K562 (cell line): ENCODE data around the gene DYNC2I2. TPM values are rescaled to one million over a fixed set of nuclear protein-coding genes. Genes with fewer than 3 reads are reported as not detected.

Experiments used
- ARID2 ChIP-seq: fragments of 450-650 bp; IDR thresholded peaks from 2 replicates; pipeline ENCODE4 v1.6.1; 2017; ENCODE audit warnings: antibody characterized with exemption, mild to moderate bottlenecking
- CHAMP1 ChIP-seq: fragments of 450-650 bp; IDR thresholded peaks from 2 replicates; pipeline ENCODE4 v1.6.1; 2016; ENCODE audit warnings: mild to moderate bottlenecking
- CREB5 ChIP-seq: fragments of 250-450 bp; sonication (Bioruptor Pico); IDR thresholded peaks from 2 replicates; pipeline ENCODE4 v1.5.0; 2020; ENCODE audit warnings: mild to moderate bottlenecking
- DLX4 ChIP-seq: fragments of 250-450 bp; sonication (Bioruptor Pico); IDR thresholded peaks from 2 replicates; pipeline ENCODE4 v1.6.1; 2021; ENCODE audit warnings: mild to moderate bottlenecking
- DMBX1 ChIP-seq: fragments of 250-450 bp; sonication (Bioruptor Pico); IDR thresholded peaks from 2 replicates; pipeline ENCODE4 v1.8.0; 2022; ENCODE audit warnings: inconsistent platforms, mild to moderate bottlenecking, moderate library complexity, borderline replicate concordance
- E2F5 ChIP-seq: sonication (generic); formaldehyde crosslinking; IDR thresholded peaks from 2 replicates; pipeline ENCODE4 v1.8.0; 2022; ENCODE audit warnings: mild to moderate bottlenecking, missing genetic modification reagents
- ESRRB ChIP-seq: fragments of 250-450 bp; sonication (Bioruptor Pico); IDR thresholded peaks from 2 replicates; pipeline ENCODE4 v1.5.0; 2020; ENCODE audit warnings: mild to moderate bottlenecking, moderate library complexity, borderline replicate concordance
- FOXA3 ChIP-seq, 2 experiments: fragments of 450-650 bp in 1 of 2; sonication (generic) in 1 of 2; formaldehyde crosslinking; IDR thresholded peaks in 1 of 2; conservative IDR thresholded peaks in 1 of 2; 2 replicates each; pipeline versions ENCODE4 v1.4.0 to v1.8.0; 2020 to 2022; ENCODE audit warnings: mild to moderate bottlenecking in 2 of 2, missing genetic modification reagents in 1 of 2
- HCFC1 ChIP-seq: IDR thresholded peaks from 2 replicates; pipeline ENCODE4 v1.6.1; 2012; ENCODE audit warnings: low read depth, low read length, improper control_type of control experiment
- KDM1A ChIP-seq, 2 experiments: fragments of 450-650 bp; IDR thresholded peaks; 2 replicates each; pipeline ENCODE4 v1.6.1; 2016; ENCODE audit warnings: mild to moderate bottlenecking in 2 of 2
- MAZ ChIP-seq, 2 experiments: fragments of 450-650 bp in 1 of 2; sonication (generic) in 1 of 2; formaldehyde crosslinking; IDR thresholded peaks in 1 of 2; conservative IDR thresholded peaks in 1 of 2; 2 replicates each; pipeline versions ENCODE4 v1.4.0 to v1.5.0; 2020; ENCODE audit warnings: mild to moderate bottlenecking in 1 of 2, missing genetic modification reagents in 1 of 2
- NBN ChIP-seq: fragments of 450-650 bp; IDR thresholded peaks from 2 replicates; pipeline ENCODE4 v1.6.1; 2016; ENCODE audit warnings: low read depth, mild to moderate bottlenecking
- NRF1 ChIP-seq, 2 experiments: fragments of 450-650 bp; IDR thresholded peaks in 1 of 2; conservative IDR thresholded peaks in 1 of 2; 2 replicates each; pipeline ENCODE4 v1.6.1; 2014; ENCODE audit warnings: mild to moderate bottlenecking in 2 of 2
- POLR2A ChIP-seq: fragments of 450-650 bp; conservative IDR thresholded peaks from 2 replicates; pipeline ENCODE4 v1.6.1; 2016
- SIX5 ChIP-seq, 2 experiments: IDR thresholded peaks; 2 replicates each; pipeline ENCODE4 v1.6.1; 2011; ENCODE audit warnings: low read length in 2 of 2, borderline replicate concordance in 1 of 2, low read depth in 1 of 2, mild to moderate bottlenecking in 1 of 2, moderate library complexity in 1 of 2; ENCODE audit not compliant: insufficient read depth in 1 of 2
- THAP12 ChIP-seq: fragments of 250-450 bp; sonication (Bioruptor Pico); IDR thresholded peaks from 2 replicates; pipeline ENCODE4 v1.9.0; 2021; ENCODE audit warnings: mild to moderate bottlenecking, inconsistent platforms
- TRIM24 ChIP-seq, 2 experiments: fragments of 450-650 bp; IDR thresholded peaks; 2 replicates each; pipeline ENCODE4 v1.6.1; 2016
- ZFP91 ChIP-seq: sonication (generic); formaldehyde crosslinking; IDR thresholded peaks from 2 replicates; pipeline ENCODE4 v1.8.0; 2022; ENCODE audit warnings: mild to moderate bottlenecking, missing genetic modification reagents
- polyA plus RNA-seq, 8 experiments: library from polyadenylated mRNA; depleted of rRNA in 4 of 8; stranded (reverse) in 5 of 8; unstranded in 3 of 8; fragments of >200 nt; fragmentation: Nextera tagmentation in 2 of 8; fragmentation: Illumina TruSeq in 1 of 8; extraction: Ambion mirVana in 2 of 8; extraction: Trizol in 1 of 8; gene quantifications; 2 replicates each; pipeline versions ENCODE4 v1.2.1 to v1.2.3, GENCODE V29; 2011 to 2014; ENCODE audit warnings: inconsistent platforms in 1 of 8, missing spikeins in 1 of 8
- total RNA-seq, 7 experiments: library from RNA; depleted of rRNA in 6 of 7; stranded (reverse); fragments of >200 nt in 6 of 7; fragmentation: Illumina TruSeq in 2 of 7; extraction: Trizol in 2 of 7; gene quantifications; 2 replicates each; pipeline versions ENCODE4 v1.2.1 to v1.2.3, GENCODE V29; 2011 to 2021; ENCODE audit warnings: low replicate concordance in 1 of 7

DYNC2I2 gene
- total and polyA plus RNA-seq, 9 of the 15 experiments (the other 6 are each of a cell fraction or from before 2014, with no cell fraction given) = 1.5 to 249 (median 70.0) TPM

- TF ChIP-seq TRIM24 (IDR thresholded peaks at IDR 0.05) (no peak), NRF1 (conservative IDR thresholded peaks at IDR 0.05 in 1 of 2, IDR thresholded peaks at IDR 0.05 in 1 of 2) (peak; percentile 41 to 46; a peak in 3 of 4 replicates), POLR2A (peak; percentile 34; the same call in 1 of the 2 replicates), DMBX1 (CRISPR knock-in tag) (no peak), CREB5 (no peak), SIX5 (IDR thresholded peaks at IDR 0.05; ENCODE audit: borderline replicate concordance in 1 of 2, insufficient read depth in 1 of 2, low read depth in 1 of 2, low read length in 2 of 2) (no peak), KDM1A (IDR thresholded peaks at IDR 0.05) (peak in 1 of 2 experiments; percentile 32; a peak in 1 of 4 replicates), NBN (no peak), FOXA3 (CRISPR knock-in tag; conservative IDR thresholded peaks at IDR 0.05 in 1 of 2, IDR thresholded peaks at IDR 0.05 in 1 of 2) (0 out of 4 replicates have a peak, but pooled peaks of 1 of the 2 experiments have one; percentile 19), DLX4 (no peak), ESRRB (CRISPR knock-in tag) (no peak), ARID2 (no peak), THAP12 (0 out of 2 replicates have a peak, but pooled peaks have one; percentile 18), MAZ (CRISPR knock-in tag; conservative IDR thresholded peaks at IDR 0.05 in 1 of 2, IDR thresholded peaks at IDR 0.05 in 1 of 2) (peak in 1 of 2 experiments; percentile 42; a peak in 2 of 4 replicates), E2F5 (CRISPR knock-in tag) (no peak), HCFC1 (no peak), ZFP91 (CRISPR knock-in tag) (0 out of 2 replicates have a peak, but pooled peaks have one; percentile 51), CHAMP1 (no peak)
Measured at GRCh38 chr9:128702949-128703615, 46.4 kb upstream of the DYNC2I2 start (continued).
